ENCODE measurements around the gene ATP5MG.

The ATP5MG gene

GRCh38 chr11:118434553-118435289 lies 33.3 kb downstream of the ATP5MG start:
- H3K9ac ChIP-seq (ENCODE audit: low read depth, low read length): peak overlapping the region; percentile 53

GRCh38 chr11:118435290-118435892 lies 34.0 kb downstream of the ATP5MG start:
- Histone ChIP-seq H3K36me3 (ENCODE audit: control insufficient read depth, insufficient read depth, low read length) (peaks cover 13% of the 10 kb centered on the region), H3K27me3 (ENCODE audit: control insufficient read depth, insufficient read depth, low read length) (peaks cover 8% of the 10 kb centered on the region), H3K4me3 (ENCODE audit: low read depth, low read length) (peak overlapping the region; percentile 89), H3K9ac (ENCODE audit: low read depth, low read length) (peak overlapping the region; percentile 79), H3K4me1 (ENCODE audit: control insufficient read depth, insufficient read depth, low read length) (peaks cover 30% of the 10 kb centered on the region), H3K9me3 (ENCODE audit: control insufficient read depth, insufficient read depth, low read length) (no peaks in the 10 kb centered on the region), H3K27ac (ENCODE audit: low read depth, low read length) (peak overlapping the region; percentile 98)

More at GRCh38 chr11:118434553-118435289, 33.3 kb downstream of the ATP5MG start:
- Histone ChIP-seq H3K4me3 (ENCODE audit: low read depth, low read length) (peak overlapping the region; percentile 89), H3K9me3 (ENCODE audit: control insufficient read depth, insufficient read depth, low read length) (no peaks in the 10 kb centered on the region), H3K27ac (ENCODE audit: low read depth, low read length) (peak overlapping the region; percentile 98), H3K36me3 (ENCODE audit: control insufficient read depth, insufficient read depth, low read length) (peaks cover 6% of the 10 kb centered on the region), H3K4me1 (ENCODE audit: control insufficient read depth, insufficient read depth, low read length) (peaks cover 23% of the 10 kb centered on the region), H3K27me3 (ENCODE audit: control insufficient read depth, insufficient read depth, low read length) (peaks cover 8% of the 10 kb centered on the region)

- Histone ChIP-seq H3K9ac (ENCODE audit: low read depth, low read length) (peak within 1 kb of the TSS; percentile 79), H3K27me3 (ENCODE audit: control insufficient read depth, insufficient read depth, low read length) (peaks cover 8% of the 10 kb centered on the region), H3K9me3 (ENCODE audit: control insufficient read depth, insufficient read depth, low read length) (no peaks in the 10 kb centered on the region), H3K27ac (ENCODE audit: low read depth, low read length) (peak within 1 kb of the TSS; percentile 98), H3K36me3 (ENCODE audit: control insufficient read depth, insufficient read depth, low read length) (peaks cover 15% of the 10 kb centered on the region), H3K4me3 (ENCODE audit: low read depth, low read length) (peak within 1 kb of the TSS; percentile 94), H3K4me1 (ENCODE audit: control insufficient read depth, insufficient read depth, low read length) (peaks cover 30% of the 10 kb centered on the region)
Measured at GRCh38 chr11:118435893-118436624, 34.7 kb downstream of the ATP5MG start, which contains the start of gene KMT2A. Gene KMT2A, plus strand, starts transcription at chr11:118436492. Its CDS starts 21 bp downstream, at chr11:118436513.

- Histone ChIP-seq H3K36me3 (ENCODE audit: control insufficient read depth, insufficient read depth, low read length) (peaks cover 15% of the 10 kb centered on the region), H3K4me1 (ENCODE audit: control insufficient read depth, insufficient read depth, low read length) (peaks cover 36% of the 10 kb centered on the region), H3K27ac (ENCODE audit: low read depth, low read length) (peak overlapping the region; percentile 98), H3K27me3 (ENCODE audit: control insufficient read depth, insufficient read depth, low read length) (peaks cover 8% of the 10 kb centered on the region), H3K9ac (ENCODE audit: low read depth, low read length) (peak overlapping the region; percentile 66), H3K9me3 (ENCODE audit: control insufficient read depth, insufficient read depth, low read length) (no peaks in the 10 kb centered on the region), H3K4me3 (ENCODE audit: low read depth, low read length) (peak overlapping the region; percentile 94)
Measured at GRCh38 chr11:118436639-118437207, 35.3 kb downstream of the ATP5MG start.

GRCh38 chr11:118437208-118438125 lies 36.1 kb downstream of the ATP5MG start:
- H3K9ac ChIP-seq (ENCODE audit: low read depth, low read length): peak overlapping the region; percentile 66
- peaks cover 15% of the 10 kb centered on the region for H3K36me3 ChIP-seq (ENCODE audit: control insufficient read depth, insufficient read depth, low read length)
- no peaks in the 10 kb centered on the region for H3K9me3 ChIP-seq (ENCODE audit: control insufficient read depth, insufficient read depth, low read length)
- peak overlapping the region; percentile 94 for H3K4me3 ChIP-seq (ENCODE audit: low read depth, low read length)
- H3K4me1 ChIP-seq (ENCODE audit: control insufficient read depth, insufficient read depth, low read length): peaks cover 44% of the 10 kb centered on the region
- H3K27me3 ChIP-seq (ENCODE audit: control insufficient read depth, insufficient read depth, low read length): peaks cover 8% of the 10 kb centered on the region
- H3K27ac ChIP-seq (ENCODE audit: low read depth, low read length): peak overlapping the region; percentile 98

- H3K9ac ChIP-seq (ENCODE audit: low read depth, low read length): no peak overlapping the region
- H3K36me3 ChIP-seq (ENCODE audit: control insufficient read depth, insufficient read depth, low read length): peaks cover 15% of the 10 kb centered on the region
- H3K9me3 ChIP-seq (ENCODE audit: control insufficient read depth, insufficient read depth, low read length): no peaks in the 10 kb centered on the region
- H3K4me3 ChIP-seq (ENCODE audit: low read depth, low read length): peak overlapping the region; percentile 94
- peak overlapping the region; percentile 98 for H3K27ac ChIP-seq (ENCODE audit: low read depth, low read length)
- H3K27me3 ChIP-seq (ENCODE audit: control insufficient read depth, insufficient read depth, low read length): peaks cover 8% of the 10 kb centered on the region
- H3K4me1 ChIP-seq (ENCODE audit: control insufficient read depth, insufficient read depth, low read length): peaks cover 52% of the 10 kb centered on the region
Measured at GRCh38 chr11:118438314-118438931, 37.0 kb downstream of the ATP5MG start.

GRCh38 chr11:118439646-118440045 lies 38.2 kb downstream of the ATP5MG start:
- H3K4me3 ChIP-seq (ENCODE audit: low read depth, low read length): 0 out of 2 replicates have a peak overlapping the region, but pooled peaks have one; percentile 7
- peaks cover 17% of the 10 kb centered on the region for H3K36me3 ChIP-seq (ENCODE audit: control insufficient read depth, insufficient read depth, low read length)
- no peak overlapping the region for H3K27ac ChIP-seq (ENCODE audit: low read depth, low read length)
- H3K9ac ChIP-seq (ENCODE audit: low read depth, low read length): no peak overlapping the region
- no peaks in the 10 kb centered on the region for H3K9me3 ChIP-seq (ENCODE audit: control insufficient read depth, insufficient read depth, low read length)
- peaks cover 47% of the 10 kb centered on the region for H3K4me1 ChIP-seq (ENCODE audit: control insufficient read depth, insufficient read depth, low read length)
- no peaks in the 10 kb centered on the region for H3K27me3 ChIP-seq (ENCODE audit: control insufficient read depth, insufficient read depth, low read length)

GRCh38 chr11:118441770-118442275 lies 40.4 kb downstream of the ATP5MG start:
- Histone ChIP-seq H3K27me3 (ENCODE audit: control insufficient read depth, insufficient read depth, low read length) (no peaks in the 10 kb centered on the region), H3K9ac (ENCODE audit: low read depth, low read length) (no peak overlapping the region), H3K4me1 (ENCODE audit: control insufficient read depth, insufficient read depth, low read length) (peaks cover 47% of the 10 kb centered on the region), H3K4me3 (ENCODE audit: low read depth, low read length) (no peak overlapping the region), H3K27ac (ENCODE audit: low read depth, low read length) (no peak overlapping the region), H3K36me3 (ENCODE audit: control insufficient read depth, insufficient read depth, low read length) (peaks cover 18% of the 10 kb centered on the region), H3K9me3 (ENCODE audit: control insufficient read depth, insufficient read depth, low read length) (no peaks in the 10 kb centered on the region)

GRCh38 chr11:118442301-118442700 lies 40.9 kb downstream of the ATP5MG start:
- H3K9ac ChIP-seq (ENCODE audit: low read depth, low read length): no peak overlapping the region
- H3K36me3 ChIP-seq (ENCODE audit: control insufficient read depth, insufficient read depth, low read length): peaks cover 18% of the 10 kb centered on the region
- H3K27me3 ChIP-seq (ENCODE audit: control insufficient read depth, insufficient read depth, low read length): no peaks in the 10 kb centered on the region
- H3K4me1 ChIP-seq (ENCODE audit: control insufficient read depth, insufficient read depth, low read length): peaks cover 47% of the 10 kb centered on the region
- no peak overlapping the region for H3K4me3 ChIP-seq (ENCODE audit: low read depth, low read length)
- H3K27ac ChIP-seq (ENCODE audit: low read depth, low read length): no peak overlapping the region
- no peaks in the 10 kb centered on the region for H3K9me3 ChIP-seq (ENCODE audit: control insufficient read depth, insufficient read depth, low read length)

All from HUES48 (cell line).